Fibroblast of lung (primary cell): ENCODE results near the gene PADI2. TPM values are rescaled to one million over a fixed set of nuclear protein-coding genes. Genes with fewer than 3 reads are reported as not detected.

Experiments used
- DNase-seq, 2 donors: peaks; one replicate each; pipeline versions ENCODE4 v3.0.0 to v3.0.0-alpha.2; 2010; ENCODE audit warnings: low read depth in 2 of 2
- H2AFZ ChIP-seq: 2 replicates; pipeline ENCODE4 v1.5.1; 2012; ENCODE audit warnings: low read length, control low read depth, inconsistent platforms
- H3K27ac ChIP-seq: 2 replicates; pipeline ENCODE4 v1.5.1; 2011; ENCODE audit warnings: low read length, control low read depth; ENCODE audit not compliant: insufficient read depth
- H3K27me3 ChIP-seq: 2 replicates; pipeline ENCODE4 v1.5.1; 2011; ENCODE audit warnings: mild to moderate bottlenecking, low read length; ENCODE audit not compliant: control insufficient read depth, insufficient read depth
- H3K36me3 ChIP-seq: 2 replicates; pipeline ENCODE4 v1.5.1; 2011; ENCODE audit warnings: low read length; ENCODE audit not compliant: control insufficient read depth, insufficient read depth
- H3K4me1 ChIP-seq: 2 replicates; pipeline ENCODE4 v1.5.1; 2011; ENCODE audit warnings: low read length; ENCODE audit not compliant: control insufficient read depth, insufficient read depth; ENCODE audit errors: extremely low read depth
- H3K4me2 ChIP-seq: 2 replicates; pipeline ENCODE4 v1.5.1; 2011; ENCODE audit warnings: low read length, control low read depth; ENCODE audit not compliant: insufficient read depth; ENCODE audit errors: extremely low read depth
- H3K4me3 ChIP-seq, 4 experiments: fragments of 200-600 bp in 1 of 4; sonication (generic) in 1 of 4; replicated peaks in 1 of 4; 2 replicates each; pipeline ENCODE4 v1.5.1; 2011 to 2016; ENCODE audit warnings: low read length in 4 of 4, low read depth in 3 of 4, mild to moderate bottlenecking in 3 of 4, control low read depth in 2 of 4, inconsistent platforms in 1 of 4, mixed read lengths in 1 of 4; ENCODE audit not compliant: insufficient read depth in 1 of 4; ENCODE audit errors: control extremely low read depth in 1 of 4
- H3K79me2 ChIP-seq: 2 replicates; pipeline ENCODE4 v1.5.1; 2012; ENCODE audit warnings: mild to moderate bottlenecking, low read length, inconsistent platforms; ENCODE audit not compliant: control insufficient read depth, insufficient read depth
- H3K9ac ChIP-seq: 2 replicates; pipeline ENCODE4 v1.5.1; 2011; ENCODE audit warnings: mild to moderate bottlenecking, low read length, control low read depth; ENCODE audit not compliant: insufficient read depth
- H3K9me3 ChIP-seq: 2 replicates; pipeline ENCODE4 v1.5.1; 2012; ENCODE audit warnings: low read depth, low read length; ENCODE audit not compliant: control insufficient read depth, insufficient read depth
- H4K20me1 ChIP-seq: 2 replicates; pipeline ENCODE4 v1.5.1; 2011; ENCODE audit warnings: low read length; ENCODE audit not compliant: control insufficient read depth, insufficient read depth; ENCODE audit errors: extremely low read depth
- CTCF ChIP-seq, 2 donors: IDR thresholded peaks in 1 of 2; conservative IDR thresholded peaks in 1 of 2; 1 replicate in 1 of 2; 2 replicates in 1 of 2; pipeline ENCODE4 v1.5.1; 2011 to 2012; ENCODE audit warnings: low read length in 2 of 2, control low read depth in 1 of 2, inconsistent platforms in 1 of 2, low read depth in 1 of 2, mild to moderate bottlenecking in 1 of 2
- EZH2 ChIP-seq: IDR thresholded peaks from 2 replicates; pipeline ENCODE4 v1.5.1; 2012; ENCODE audit warnings: low read length, control low read depth, mild to moderate bottlenecking; ENCODE audit errors: missing control alignments
- polyA plus RNA-seq, 2 donors: library from polyadenylated mRNA; depleted of rRNA in 1 of 2; stranded (reverse) in 1 of 2; unstranded in 1 of 2; fragments of >200 nt; gene quantifications; 2 replicates each; pipeline ENCODE4 v1.2.1, GENCODE V29; 2011 to 2012; ENCODE audit warnings: missing spikeins in 1 of 2
- total RNA-seq: library from RNA; depleted of rRNA; stranded (reverse); fragments of >200 nt; gene quantifications from 2 replicates; pipeline ENCODE4 v1.2.1, GENCODE V29; 2014

The PADI2 gene
- total and polyA plus RNA-seq, 2 donors (not counting 1 experiment from before 2014, with no cell fraction given) = 0.03 TPM; not detected in 1

GRCh38 chr1:17080880-17081279 lies 38.4 kb downstream of the PADI2 start:
- no peak overlapping the region for H3K4me3 ChIP-seq
- no peaks in the 10 kb centered on the region for H3K36me3 ChIP-seq
- H3K27ac ChIP-seq = no peak overlapping the region
- H2AFZ ChIP-seq = no peak overlapping the region
- H3K27me3 ChIP-seq = peaks cover 4% of the 10 kb centered on the region
- H3K4me2 ChIP-seq = no peak overlapping the region
- no peak for DNase-seq
- no peaks in the 10 kb centered on the region for H3K4me1 ChIP-seq
- no peaks in the 10 kb centered on the region for H3K79me2 ChIP-seq
- H4K20me1 ChIP-seq = no peaks in the 10 kb centered on the region
- H3K9ac ChIP-seq = no peak overlapping the region
- no peaks in the 10 kb centered on the region for H3K9me3 ChIP-seq
- TF ChIP-seq EZH2 (no peak), CTCF (conservative IDR thresholded peaks at IDR 0.05 in 1 of 2, IDR thresholded peaks at IDR 0.05 in 1 of 2; ENCODE audit: low read depth in 1 of 2, low read length in 2 of 2) (no peak)

- H3K4me1 ChIP-seq = no peaks in the 10 kb centered on the region
- no peaks in the 10 kb centered on the region for H3K79me2 ChIP-seq
- H3K9ac ChIP-seq = no peak overlapping the region
- H3K9me3 ChIP-seq = no peaks in the 10 kb centered on the region
- no peak overlapping the region for H2AFZ ChIP-seq
- no peak overlapping the region for H3K4me3 ChIP-seq
- no peaks in the 10 kb centered on the region for H3K36me3 ChIP-seq
- no peaks in the 10 kb centered on the region for H4K20me1 ChIP-seq
- H3K27ac ChIP-seq = no peak overlapping the region
- no peak overlapping the region for H3K4me2 ChIP-seq
- TF ChIP-seq EZH2 (no peak), CTCF (conservative IDR thresholded peaks at IDR 0.05 in 1 of 2, IDR thresholded peaks at IDR 0.05 in 1 of 2; ENCODE audit: low read depth in 1 of 2, low read length in 2 of 2) (no peak)
- no peak for DNase-seq
- H3K27me3 ChIP-seq = peaks cover 1% of the 10 kb centered on the region
Observed at GRCh38 chr1:17080085-17080759, 39.0 kb downstream of the PADI2 start.

- DNase-seq = no peak
- Histone ChIP-seq H3K27ac (no peak overlapping the region), H2AFZ (no peak overlapping the region), H3K79me2 (no peaks in the 10 kb centered on the region), H3K4me1 (no peaks in the 10 kb centered on the region), H3K4me3 (no peak overlapping the region), H3K4me2 (no peak overlapping the region), H3K27me3 (no peaks in the 10 kb centered on the region), H3K9ac (no peak overlapping the region), H3K36me3 (no peaks in the 10 kb centered on the region), H4K20me1 (no peaks in the 10 kb centered on the region), H3K9me3 (no peaks in the 10 kb centered on the region)
- TF ChIP-seq CTCF (conservative IDR thresholded peaks at IDR 0.05 in 1 of 2, IDR thresholded peaks at IDR 0.05 in 1 of 2; ENCODE audit: low read depth in 1 of 2, low read length in 2 of 2) = no peak
- TF ChIP-seq EZH2 = no peak
Observed at GRCh38 chr1:17078991-17079868, 40.0 kb downstream of the PADI2 start.
